ENCODE measurements around the gene SCLY.

SCLY gene

GRCh38 chr2:238142382-238143205 lies 81.8 kb downstream of the SCLY start:
- DNase-seq (ENCODE audit: low read depth), result no peak
- H3K4me3 ChIP-seq (ENCODE audit: low read depth, low read length), result no peak overlapping the region
- TF ChIP-seq, protein P1, sequence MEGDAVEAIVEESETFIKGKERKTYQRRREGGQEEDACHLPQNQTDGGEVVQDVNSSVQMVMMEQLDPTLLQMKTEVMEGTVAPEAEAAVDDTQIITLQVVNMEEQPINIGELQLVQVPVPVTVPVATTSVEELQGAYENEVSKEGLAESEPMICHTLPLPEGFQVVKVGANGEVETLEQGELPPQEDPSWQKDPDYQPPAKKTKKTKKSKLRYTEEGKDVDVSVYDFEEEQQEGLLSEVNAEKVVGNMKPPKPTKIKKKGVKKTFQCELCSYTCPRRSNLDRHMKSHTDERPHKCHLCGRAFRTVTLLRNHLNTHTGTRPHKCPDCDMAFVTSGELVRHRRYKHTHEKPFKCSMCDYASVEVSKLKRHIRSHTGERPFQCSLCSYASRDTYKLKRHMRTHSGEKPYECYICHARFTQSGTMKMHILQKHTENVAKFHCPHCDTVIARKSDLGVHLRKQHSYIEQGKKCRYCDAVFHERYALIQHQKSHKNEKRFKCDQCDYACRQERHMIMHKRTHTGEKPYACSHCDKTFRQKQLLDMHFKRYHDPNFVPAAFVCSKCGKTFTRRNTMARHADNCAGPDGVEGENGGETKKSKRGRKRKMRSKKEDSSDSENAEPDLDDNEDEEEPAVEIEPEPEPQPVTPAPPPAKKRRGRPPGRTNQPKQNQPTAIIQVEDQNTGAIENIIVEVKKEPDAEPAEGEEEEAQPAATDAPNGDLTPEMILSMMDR (IDR thresholded peaks at IDR 0.05; ENCODE audit: low read depth, low read length, missing control alignments), result no peak

DNA sequence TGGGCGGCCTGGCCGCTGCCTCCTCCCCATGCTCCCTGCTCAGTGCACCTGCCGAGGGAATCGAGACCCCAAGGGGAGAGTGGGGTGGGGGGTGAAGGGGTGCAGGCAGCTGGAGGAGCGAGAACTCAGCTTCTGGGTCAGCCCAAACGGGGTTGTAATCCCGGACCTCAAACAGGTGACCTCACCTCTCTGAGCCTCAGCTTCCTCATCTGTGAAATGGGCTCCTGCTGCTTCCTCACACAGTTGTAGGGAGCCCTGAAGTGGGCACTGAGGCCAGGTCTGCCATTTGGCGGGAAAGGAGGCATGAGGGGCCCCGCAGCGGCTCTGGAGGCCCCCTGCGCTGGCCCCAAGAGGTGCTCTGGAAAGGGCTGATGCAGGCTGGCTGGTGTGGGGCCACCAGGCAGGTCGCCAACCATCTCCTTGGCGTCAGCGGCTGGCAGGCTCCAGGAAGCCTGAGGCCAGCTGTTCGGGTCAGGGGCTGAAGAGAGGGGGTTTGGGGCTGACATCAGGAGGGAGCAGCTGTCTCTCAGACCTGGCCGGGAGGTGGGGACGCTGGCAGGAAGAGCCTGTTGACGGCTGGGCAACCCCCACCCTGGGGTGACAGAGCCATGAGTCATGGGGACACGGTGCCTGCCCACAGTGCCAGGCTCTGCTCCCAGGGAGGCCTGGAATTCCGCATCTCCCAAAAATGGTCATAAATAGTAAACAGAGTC lies 82.6 kb downstream of the SCLY start:
- DNase-seq (ENCODE audit: low read depth), result no peak
- TF ChIP-seq, protein P1 (IDR thresholded peaks at IDR 0.05; ENCODE audit: low read depth, low read length, missing control alignments), result no peak
- no peak overlapping the region for H3K4me3 ChIP-seq (ENCODE audit: low read depth, low read length)

DNA sequence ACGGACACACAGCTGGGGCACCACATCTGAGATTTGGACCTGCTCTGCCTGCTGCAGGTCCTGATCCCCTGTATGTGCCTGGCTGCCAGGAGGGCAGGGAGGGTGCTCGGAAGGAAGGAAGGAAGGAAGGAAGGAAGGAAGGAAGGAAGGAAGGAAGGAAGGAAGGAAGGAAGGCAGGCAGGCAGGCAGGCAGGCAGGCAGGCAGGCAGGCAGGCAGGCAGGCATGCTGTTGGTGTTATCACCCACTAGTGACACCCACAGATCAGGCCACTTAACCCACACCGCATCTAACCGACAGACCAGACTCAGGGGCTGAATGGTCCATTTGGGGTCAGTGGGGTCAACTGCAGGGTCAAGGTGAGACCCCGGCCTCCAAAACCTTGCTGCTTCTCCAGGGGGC lies 83.5 kb downstream of the SCLY start:
- TF ChIP-seq, protein P1 (IDR thresholded peaks at IDR 0.05; ENCODE audit: low read depth, low read length, missing control alignments), result no peak
- H3K4me3 ChIP-seq (ENCODE audit: low read depth, low read length), result no peak overlapping the region
- DNase-seq (ENCODE audit: low read depth), result no peak

DNA sequence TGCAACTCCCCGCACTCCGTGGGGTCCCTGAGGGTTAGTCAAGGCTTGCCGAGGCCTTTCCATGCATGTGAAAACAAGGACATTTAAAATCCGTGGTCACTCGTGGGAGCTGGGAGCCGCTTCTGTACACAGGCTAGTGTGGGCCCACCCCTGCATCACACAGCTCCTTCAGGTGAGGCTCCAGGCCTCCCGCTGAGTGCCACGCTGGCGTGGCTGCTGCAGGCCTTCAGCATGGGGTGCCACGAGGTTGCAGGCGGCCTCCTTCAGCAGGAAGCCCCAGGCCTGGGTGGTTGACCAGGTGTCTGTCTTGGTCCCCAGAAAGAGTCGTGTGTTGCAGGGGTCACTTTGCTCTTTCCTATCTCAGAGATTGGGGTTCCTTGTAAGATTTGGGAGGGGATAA lies 84.2 kb downstream of the SCLY start:
- DNase-seq (ENCODE audit: low read depth), result no peak
- TF ChIP-seq, protein P1 (IDR thresholded peaks at IDR 0.05; ENCODE audit: low read depth, low read length, missing control alignments), result no peak
- no peak overlapping the region for H3K4me3 ChIP-seq (ENCODE audit: low read depth, low read length)

DNA sequence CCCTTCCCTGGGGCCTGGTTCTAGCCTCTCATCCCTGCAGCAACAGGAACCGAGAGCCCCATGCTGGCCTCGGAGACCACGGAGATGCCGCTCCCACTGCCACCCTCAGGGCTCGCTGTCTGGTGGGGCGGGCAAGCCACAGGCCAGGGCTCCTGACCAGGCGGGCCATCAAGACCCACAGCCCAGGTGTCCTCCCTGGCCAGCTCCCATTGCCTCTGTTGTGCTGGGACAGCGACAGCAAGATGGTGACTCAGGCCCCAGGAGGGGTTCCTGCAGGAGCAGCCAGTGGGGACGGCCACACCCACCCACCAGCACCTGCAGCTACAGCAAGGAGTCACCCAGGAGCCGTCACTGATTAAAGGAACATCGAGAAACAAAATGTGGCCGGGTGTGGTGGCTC lies 85.0 kb downstream of the SCLY start:
- no peak overlapping the region for H3K4me3 ChIP-seq (ENCODE audit: low read depth, low read length)
- no peak for DNase-seq (ENCODE audit: low read depth)
- TF ChIP-seq, protein P1 (IDR thresholded peaks at IDR 0.05; ENCODE audit: low read depth, low read length, missing control alignments), result no peak

- TF ChIP-seq, protein P1 (IDR thresholded peaks at IDR 0.05; ENCODE audit: low read depth, low read length, missing control alignments), result no peak
- no peak overlapping the region for H3K4me3 ChIP-seq (ENCODE audit: low read depth, low read length)
- DNase-seq (ENCODE audit: low read depth), result no peak
Observed at GRCh38 chr2:238146884-238147544, 86.2 kb downstream of the SCLY start.

Data from GM12864 (cell line).